A549 (cell line): ENCODE results near the gene CYFIP2.
A peak's percentile ranks its signal among the peaks of the same experiment; 100 is the strongest.

Source experiments
- CBX2 ChIP-seq: fragments of 200-600 bp; sonication (generic); IDR thresholded peaks from 2 replicates; pipeline ENCODE4 v1.6.1; 2016; ENCODE audit warnings: low read depth, mild to moderate bottlenecking, borderline replicate concordance
- CHD2 ChIP-seq: fragments of 150-350 bp; IDR thresholded peaks from 2 replicates; pipeline ENCODE4 v1.6.1; 2014; ENCODE audit warnings: low read length; ENCODE audit not compliant: partially characterized antibody
- CHD4 ChIP-seq: fragments of 200-600 bp; sonication (generic); IDR thresholded peaks from 2 replicates; pipeline ENCODE4 v1.6.1; 2016; ENCODE audit warnings: antibody characterized with exemption, mild to moderate bottlenecking, borderline replicate concordance
- CTCF ChIP-seq: fragments of >200 bp; sonication (Bioruptor Twin); formaldehyde crosslinking; IDR thresholded peaks from 3 replicates; pipeline ENCODE4 v1.5.1; 2016
- EHMT2 ChIP-seq: fragments of 200-600 bp; sonication (generic); IDR thresholded peaks from 2 replicates; pipeline ENCODE4 v1.6.1; 2016; ENCODE audit warnings: antibody characterized with exemption, low read depth, mild to moderate bottlenecking, moderate library complexity
- ESRRA ChIP-seq: fragments of 150-350 bp; IDR thresholded peaks from 2 replicates; pipeline ENCODE4 v1.6.1; 2014; ENCODE audit warnings: mild to moderate bottlenecking, low read length, borderline replicate concordance
- HDAC2 ChIP-seq: fragments of 200-600 bp; sonication (generic); IDR thresholded peaks from 2 replicates; pipeline ENCODE4 v1.6.1; 2016
- JUN ChIP-seq, 2 experiments: fragments of >200 bp; sonication (Bioruptor Twin); formaldehyde crosslinking; IDR thresholded peaks; 2 replicates in 1 of 2; 3 replicates in 1 of 2; pipeline ENCODE4 v1.6.1; 2016 to 2017
- JUNB ChIP-seq: fragments of >200 bp; sonication (Bioruptor Twin); formaldehyde crosslinking; IDR thresholded peaks from 2 replicates; pipeline ENCODE4 v1.6.1; 2016
- MAX ChIP-seq: IDR thresholded peaks from 2 replicates; pipeline ENCODE4 v1.6.1; 2012
- PHF8 ChIP-seq: fragments of 200-600 bp; sonication (generic); IDR thresholded peaks from 2 replicates; pipeline ENCODE4 v1.6.1; 2016; ENCODE audit warnings: low read depth, mild to moderate bottlenecking, antibody characterized with exemption, moderate library complexity, borderline replicate concordance
- POLR2A ChIP-seq: IDR thresholded peaks from 2 replicates; pipeline ENCODE4 v1.6.1; 2012; ENCODE audit warnings: mild to moderate bottlenecking, low read length
- ZC3H11A ChIP-seq: fragments of 450-650 bp; IDR thresholded peaks from 2 replicates; pipeline ENCODE4 v1.6.1; 2014; ENCODE audit warnings: antibody characterized with exemption, mild to moderate bottlenecking

GRCh38 chr5:157371655-157372471 is 105.9 kb downstream of the CYFIP2 start:
- TF ChIP-seq POLR2A (no peak), CTCF (no peak), ESRRA (no peak), CHD2 (no peak), PHF8 (no peak), EHMT2 (no peak), ZC3H11A (no peak), CHD4 (no peak), CBX2 (no peak), HDAC2 (no peak), JUNB (0 out of 2 replicates have a peak, but pooled peaks have one; percentile 18), MAX (peak; percentile 35; the same call in 1 of the 2 replicates), JUN (IDR thresholded peaks at IDR 0.05) (no peak)
